Smooth muscle cell (in vitro differentiated cells): ENCODE measurements around the gene UNC93B1. TPM values are rescaled to one million over a fixed set of nuclear protein-coding genes. Genes with fewer than 3 reads are reported as not detected.

Source experiments
- DNase-seq: peaks from one replicate; lab custom pipeline; 2025; ENCODE audit not compliant: unreplicated experiment; lab: John Stamatoyannopoulos, UW
- H2AFZ ChIP-seq: fragments of 200-600 bp; sonication (generic); 2 replicates; pipeline ENCODE4 v1.6.0; 2016; ENCODE audit warnings: antibody characterized with exemption, low read depth, mild to moderate bottlenecking
- H3F3A ChIP-seq: fragments of 200-600 bp; sonication (generic); 2 replicates; pipeline ENCODE4 v1.6.0; 2017; ENCODE audit warnings: antibody characterized with exemption, low read depth
- H3K27ac ChIP-seq: fragments of 200-600 bp; sonication (generic); 2 replicates; pipeline ENCODE4 v1.5.1; 2016; ENCODE audit warnings: low read depth, mild to moderate bottlenecking
- H3K27me3 ChIP-seq: fragments of 200-600 bp; sonication (generic); 2 replicates; pipeline ENCODE4 v1.6.1; 2016; ENCODE audit warnings: low read depth, mild to moderate bottlenecking
- H3K36me3 ChIP-seq: fragments of 200-600 bp; sonication (generic); 2 replicates; pipeline ENCODE4 v1.5.1; 2016; ENCODE audit warnings: low read depth
- H3K4me1 ChIP-seq: fragments of 200-600 bp; sonication (generic); 2 replicates; pipeline ENCODE4 v1.5.1; 2016; ENCODE audit warnings: low read depth
- H3K4me2 ChIP-seq: fragments of 200-600 bp; sonication (generic); 2 replicates; pipeline ENCODE4 v1.6.0; 2016; ENCODE audit warnings: mild to moderate bottlenecking
- H3K4me3 ChIP-seq: fragments of 200-600 bp; sonication (generic); 2 replicates; pipeline ENCODE4 v1.5.1; 2016; ENCODE audit warnings: mild to moderate bottlenecking
- H3K79me2 ChIP-seq: fragments of 200-600 bp; sonication (generic); 2 replicates; pipeline ENCODE4 v1.6.0; 2016; ENCODE audit warnings: low read depth, mild to moderate bottlenecking
- H3K9ac ChIP-seq: fragments of 200-600 bp; sonication (generic); 2 replicates; pipeline ENCODE4 v1.6.0; 2016; ENCODE audit warnings: low read depth
- H3K9me3 ChIP-seq: fragments of 200-600 bp; sonication (generic); replicated peaks from 2 replicates; pipeline ENCODE4 v1.5.1; 2016; ENCODE audit warnings: low read depth
- H4K20me1 ChIP-seq: fragments of 200-600 bp; sonication (generic); 2 replicates; pipeline ENCODE4 v1.6.0; 2016; ENCODE audit warnings: low read depth
- WGBS: methylation state at CpG from one replicate; pipeline ENCODE4 v1.1.7; 2016; ENCODE audit warnings: low lambda C conversion rate; 5-methylcytosine and 5-hydroxymethylcytosine counted together
- polyA plus RNA-seq: library from polyadenylated mRNA; unstranded; fragments of >200 nt; fragmentation: Nextera tagmentation; extraction: Ambion mirVana; gene quantifications from 2 replicates; pipeline ENCODE4 v1.2.1, GENCODE V29; 2016
- total RNA-seq: library from RNA; depleted of rRNA; stranded (reverse); fragments of >200 nt; gene quantifications from 2 replicates; pipeline ENCODE4 v1.2.3, GENCODE V29; 2014
- TF ChIP-seq, protein P1 (sequence below): fragments of 200-600 bp; sonication (generic); IDR thresholded peaks from 2 replicates; pipeline ENCODE4 v1.5.1; 2017; ENCODE audit warnings: borderline replicate concordance, mild to moderate bottlenecking, antibody characterized with exemption; ENCODE audit not compliant: insufficient read depth, poor library complexity, severe bottlenecking

UNC93B1 gene
- total and polyA plus RNA-seq, 2 experiments from 2014 or later = 17.5 to 33.4 TPM

- WGBS = 92% methylated on average over 14 of the region's 14 CpGs
- no peak overlapping the region for H3K9ac ChIP-seq
- H3K27me3 ChIP-seq = no peaks in the 10 kb centered on the region
- H3K9me3 ChIP-seq = no peaks in the 10 kb centered on the region
- DNase-seq = no peak
- no peaks in the 10 kb centered on the region for H3K79me2 ChIP-seq
- peaks cover 10% of the 10 kb centered on the region for H3F3A ChIP-seq
- no peaks in the 10 kb centered on the region for H3K4me1 ChIP-seq
- TF ChIP-seq, protein P1, sequence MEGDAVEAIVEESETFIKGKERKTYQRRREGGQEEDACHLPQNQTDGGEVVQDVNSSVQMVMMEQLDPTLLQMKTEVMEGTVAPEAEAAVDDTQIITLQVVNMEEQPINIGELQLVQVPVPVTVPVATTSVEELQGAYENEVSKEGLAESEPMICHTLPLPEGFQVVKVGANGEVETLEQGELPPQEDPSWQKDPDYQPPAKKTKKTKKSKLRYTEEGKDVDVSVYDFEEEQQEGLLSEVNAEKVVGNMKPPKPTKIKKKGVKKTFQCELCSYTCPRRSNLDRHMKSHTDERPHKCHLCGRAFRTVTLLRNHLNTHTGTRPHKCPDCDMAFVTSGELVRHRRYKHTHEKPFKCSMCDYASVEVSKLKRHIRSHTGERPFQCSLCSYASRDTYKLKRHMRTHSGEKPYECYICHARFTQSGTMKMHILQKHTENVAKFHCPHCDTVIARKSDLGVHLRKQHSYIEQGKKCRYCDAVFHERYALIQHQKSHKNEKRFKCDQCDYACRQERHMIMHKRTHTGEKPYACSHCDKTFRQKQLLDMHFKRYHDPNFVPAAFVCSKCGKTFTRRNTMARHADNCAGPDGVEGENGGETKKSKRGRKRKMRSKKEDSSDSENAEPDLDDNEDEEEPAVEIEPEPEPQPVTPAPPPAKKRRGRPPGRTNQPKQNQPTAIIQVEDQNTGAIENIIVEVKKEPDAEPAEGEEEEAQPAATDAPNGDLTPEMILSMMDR = no peak
- H3K4me3 ChIP-seq = no peak overlapping the region
- H3K4me2 ChIP-seq = no peak overlapping the region
- H3K27ac ChIP-seq = no peak overlapping the region
- no peak overlapping the region for H2AFZ ChIP-seq
- H4K20me1 ChIP-seq = no peaks in the 10 kb centered on the region
- no peaks in the 10 kb centered on the region for H3K36me3 ChIP-seq
Observed at GRCh38 chr11:68051191-68052136, 47.6 kb upstream of the UNC93B1 start.

- H4K20me1 ChIP-seq = no peaks in the 10 kb centered on the region
- H3K79me2 ChIP-seq = no peaks in the 10 kb centered on the region
- H3F3A ChIP-seq = peaks cover 10% of the 10 kb centered on the region
- no peak overlapping the region for H3K9ac ChIP-seq
- 92% methylated on average over 18 of the region's 18 CpGs for WGBS
- H3K27me3 ChIP-seq = no peaks in the 10 kb centered on the region
- no peak for DNase-seq
- no peak overlapping the region for H3K4me3 ChIP-seq
- TF ChIP-seq, protein P1 = no peak
- no peak overlapping the region for H2AFZ ChIP-seq
- H3K27ac ChIP-seq = no peak overlapping the region
- no peak overlapping the region for H3K4me2 ChIP-seq
- H3K36me3 ChIP-seq = no peaks in the 10 kb centered on the region
- no peaks in the 10 kb centered on the region for H3K9me3 ChIP-seq
- no peaks in the 10 kb centered on the region for H3K4me1 ChIP-seq
Observed at GRCh38 chr11:68050371-68050841, 46.5 kb upstream of the UNC93B1 start.

GRCh38 chr11:68049509-68050370 lies 45.8 kb upstream of the UNC93B1 start:
- 95% methylated on average over 37 of the region's 40 CpGs for WGBS
- Histone ChIP-seq H4K20me1 (no peaks in the 10 kb centered on the region), H2AFZ (no peak overlapping the region), H3K4me1 (no peaks in the 10 kb centered on the region), H3K79me2 (no peaks in the 10 kb centered on the region), H3K36me3 (no peaks in the 10 kb centered on the region), H3K9ac (no peak overlapping the region), H3F3A (peaks cover 10% of the 10 kb centered on the region), H3K27ac (no peak overlapping the region), H3K4me2 (no peak overlapping the region), H3K9me3 (no peaks in the 10 kb centered on the region), H3K4me3 (no peak overlapping the region), H3K27me3 (no peaks in the 10 kb centered on the region)
- TF ChIP-seq, protein P1 = no peak
- no peak for DNase-seq
